Endodermal cell (in vitro differentiated cells): ENCODE results near the gene EPHA1. TPM values are rescaled to one million over a fixed set of nuclear protein-coding genes. Genes with fewer than 3 reads are reported as not detected.

ENCODE experiments used
- DNase-seq: peaks from one replicate; pipeline ENCODE4 v3.0.0-alpha.2; 2017
- H3K27ac ChIP-seq: 2 replicates; pipeline ENCODE4 v1.5.1; 2013; ENCODE audit warnings: mild to moderate bottlenecking, low read depth, low read length, moderate library complexity
- H3K27me3 ChIP-seq: 2 replicates; pipeline ENCODE4 v1.6.1; 2013; ENCODE audit warnings: mild to moderate bottlenecking, low read length, moderate library complexity; ENCODE audit not compliant: insufficient read depth, control insufficient read depth, poor library complexity, severe bottlenecking
- H3K36me3 ChIP-seq: 2 replicates; pipeline ENCODE4 v1.7.0; 2013; ENCODE audit warnings: mild to moderate bottlenecking, low read length, moderate library complexity; ENCODE audit not compliant: control insufficient read depth, insufficient read depth
- H3K4me1 ChIP-seq: one replicate; pipeline ENCODE4 v1.7.0; 2013; ENCODE audit warnings: low read length; ENCODE audit not compliant: control insufficient read depth, insufficient read depth
- H3K4me3 ChIP-seq: 2 replicates; pipeline ENCODE4 v1.5.1; 2013; ENCODE audit warnings: mild to moderate bottlenecking, low read length, moderate library complexity
- H3K9ac ChIP-seq: 2 replicates; pipeline ENCODE4 v1.6.1; 2013; ENCODE audit warnings: mild to moderate bottlenecking, low read length, moderate library complexity; ENCODE audit not compliant: poor library complexity, severe bottlenecking; ENCODE audit errors: extremely low read depth
- H3K9me3 ChIP-seq: 2 replicates; pipeline ENCODE4 v1.6.1; 2013; ENCODE audit warnings: mild to moderate bottlenecking, low read length, moderate library complexity; ENCODE audit not compliant: control insufficient read depth
- H3K27ac Mint-ChIP-seq: 2 replicates; pipeline ENCODE4 v1.8.0; 2020; ENCODE audit warnings: mixed read lengths
- H3K27me3 Mint-ChIP-seq: 2 replicates; pipeline ENCODE4 v1.8.0; 2021; ENCODE audit warnings: mild to moderate bottlenecking, mixed read lengths; ENCODE audit not compliant: insufficient read depth
- H3K36me3 Mint-ChIP-seq: 2 replicates; pipeline ENCODE4 v1.8.0; 2020; ENCODE audit warnings: low read depth, mixed read lengths
- H3K4me1 Mint-ChIP-seq: 2 replicates; pipeline ENCODE4 v1.8.0; 2020; ENCODE audit warnings: mixed read lengths
- H3K4me3 Mint-ChIP-seq: 2 replicates; pipeline ENCODE4 v1.8.0; 2020; ENCODE audit warnings: mild to moderate bottlenecking, moderate library complexity, mixed read lengths
- H3K9me3 Mint-ChIP-seq: 2 replicates; pipeline ENCODE4 v1.8.0; 2020; ENCODE audit warnings: mild to moderate bottlenecking, mixed read lengths
- CTCF ChIP-seq: fragments of 200-600 bp; sonication (generic); conservative IDR thresholded peaks from 2 replicates; pipeline ENCODE4 v1.5.0; 2021; ENCODE audit warnings: antibody characterized with exemption, mild to moderate bottlenecking
- WGBS, 2 experiments: methylation state at CpG; one replicate each; pipeline versions ENCODE4 v1.1.5 to v1.1.7; 2013; ENCODE audit warnings: missing lambda C conversion rate in 2 of 2, mixed read lengths in 1 of 2; ENCODE audit not compliant: insufficient coverage in 1 of 2, insufficient read length in 1 of 2; 5-methylcytosine and 5-hydroxymethylcytosine counted together
- total RNA-seq, 2 donors: library from RNA; stranded (reverse); fragmentation: NEBNext Ultra II Directional in 1 of 2; extraction: Animal tissue kit (Norgen Biotek cat#: 25700) in 1 of 2; gene quantifications; 2 replicates in 1 of 2; 3 replicates in 1 of 2; pipeline ENCODE4 v1.2.1, GENCODE V29; 2021

The EPHA1 gene
- total RNA-seq, 2 donors from 2014 or later: 70.0 to 103 TPM

GRCh38 chr7:143439866-143440265 is 31.2 kb upstream of the EPHA1 start:
- no peaks in the 10 kb centered on the region for H3K36me3 Mint-ChIP-seq
- Histone ChIP-seq H3K4me3 (no peak overlapping the region), H3K27me3 (no peaks in the 10 kb centered on the region), H3K36me3 (no peaks in the 10 kb centered on the region), H3K27ac (no peak overlapping the region), H3K9ac (no peak overlapping the region), H3K4me1 (no peaks in the 10 kb centered on the region), H3K9me3 (no peaks in the 10 kb centered on the region)
- DNase-seq: no peak
- WGBS, 2 experiments: 86 to 93% methylated on average over 1 of the region's 2 CpGs
- H3K27ac Mint-ChIP-seq: no peak overlapping the region
- H3K4me1 Mint-ChIP-seq: peaks cover 12% of the 10 kb centered on the region
- no peaks in the 10 kb centered on the region for H3K27me3 Mint-ChIP-seq
- TF ChIP-seq CTCF: no peak
- H3K9me3 Mint-ChIP-seq: no peaks in the 10 kb centered on the region
- H3K4me3 Mint-ChIP-seq: no peak overlapping the region

- Histone ChIP-seq H3K36me3 (no peaks in the 10 kb centered on the region), H3K27me3 (no peaks in the 10 kb centered on the region), H3K9ac (no peak overlapping the region), H3K4me3 (no peak overlapping the region), H3K9me3 (no peaks in the 10 kb centered on the region), H3K27ac (no peak overlapping the region), H3K4me1 (no peaks in the 10 kb centered on the region)
- Mint-ChIP-seq H3K27ac (no peak overlapping the region), H3K36me3 (no peaks in the 10 kb centered on the region), H3K27me3 (no peaks in the 10 kb centered on the region), H3K9me3 (no peaks in the 10 kb centered on the region), H3K4me3 (no peak overlapping the region), H3K4me1 (peaks cover 12% of the 10 kb centered on the region)
- DNase-seq: no peak
- WGBS, 2 experiments: 89 to 100% methylated on average over 1 to 4 of the region's 4 CpGs
- no peak for TF ChIP-seq CTCF
These were observed 28.9 kb upstream of the EPHA1 start for GRCh38 chr7:143437578-143437977.

- Histone ChIP-seq H3K9ac (no peak overlapping the region), H3K4me3 (no peak overlapping the region), H3K36me3 (no peaks in the 10 kb centered on the region), H3K27ac (no peak overlapping the region), H3K9me3 (no peaks in the 10 kb centered on the region), H3K4me1 (no peaks in the 10 kb centered on the region), H3K27me3 (no peaks in the 10 kb centered on the region)
- Mint-ChIP-seq H3K27ac (no peak overlapping the region), H3K9me3 (no peaks in the 10 kb centered on the region), H3K36me3 (no peaks in the 10 kb centered on the region), H3K4me3 (no peak overlapping the region), H3K27me3 (no peaks in the 10 kb centered on the region), H3K4me1 (peaks cover 12% of the 10 kb centered on the region)
- TF ChIP-seq CTCF: no peak
- no peak for DNase-seq
- WGBS, 2 experiments: 83 to 87% methylated on average over 2 to 3 of the region's 3 CpGs
These were observed 27.8 kb upstream of the EPHA1 start for GRCh38 chr7:143436325-143436946.
